Measurements from ENCODE around the gene PARD6A.

PARD6A gene

GRCh38 chr16:67709050-67709449 lies 48.3 kb downstream of the PARD6A start:
- CTCF ChIA-PET = interaction anchor here (1.1 kb wide), 1 partner anchor 107 kb away, joined by 6 read pairs; no protein-coding TSS in a partner anchor
- Histone ChIP-seq H3K4me3 (ENCODE audit: low read depth, low read length) (no peak overlapping the region), H3K27ac (ENCODE audit: extremely low read depth, low read depth, low read length) (no peak overlapping the region), H3K9me3 (ENCODE audit: control insufficient read depth, insufficient read depth, low read depth, low read length) (no peaks in the 10 kb centered on the region), H3K36me3 (ENCODE audit: control insufficient read depth in 2 of 2, insufficient read depth in 1 of 2, low read length in 2 of 2) (peaks cover 0 to 5% of the 10 kb centered on the region in 2 experiments; a peak in 2 of 3 replicates), H3K4me1 (ENCODE audit: control insufficient read depth, insufficient read depth, low read length) (peaks cover 4% of the 10 kb centered on the region; the same call in 1 of the 2 replicates)
- POLR2A ChIA-PET = interaction anchor here (1.1 kb wide), 2 partner anchors 10 kb away, joined by 3 to 6 read pairs; partner anchors contain the start of gene GFOD2
- no peak for TF ChIP-seq ZNF664 (tag by site-specific recombination; IDR thresholded peaks at IDR 0.05)

GRCh38 chr16:67710607-67711006 lies 49.8 kb downstream of the PARD6A start:
- no peak for TF ChIP-seq ZNF529 (tag by site-specific recombination; IDR thresholded peaks at IDR 0.05; ENCODE audit: insufficient replicate concordance)
- no peak for TF ChIP-seq SCRT2 (tag by site-specific recombination; IDR thresholded peaks at IDR 0.05)
- TF ChIP-seq ZNF398 (tag by site-specific recombination; IDR thresholded peaks at IDR 0.05) = no peak
- TF ChIP-seq ZNF19 (tag by site-specific recombination; IDR thresholded peaks at IDR 0.05; ENCODE audit: low read depth) = no peak
- TF ChIP-seq ZNF211 (tag by site-specific recombination; IDR thresholded peaks at IDR 0.05; ENCODE audit: low read depth) = no peak
- CTCF ChIA-PET = interaction anchor here (1.2 kb wide), 1 partner anchor 8 kb away, joined by 5 read pairs; no protein-coding TSS in a partner anchor
- H3K9me3 ChIP-seq (ENCODE audit: control insufficient read depth, insufficient read depth, low read depth, low read length) = no peaks in the 10 kb centered on the region
- no peak overlapping the region for H3K27ac ChIP-seq (ENCODE audit: extremely low read depth, low read depth, low read length)
- H3K4me1 ChIP-seq (ENCODE audit: control insufficient read depth, insufficient read depth, low read length) = no peaks in the 10 kb centered on the region
- H3K4me3 ChIP-seq (ENCODE audit: low read depth, low read length) = no peak overlapping the region
- POLR2A ChIA-PET = no interaction called here
- H3K36me3 ChIP-seq (ENCODE audit: control insufficient read depth in 2 of 2, insufficient read depth in 1 of 2, low read length in 2 of 2) = peaks cover 0 to 9% of the 10 kb centered on the region in 2 experiments; a peak in 2 of 3 replicates
